Osteocyte (in vitro differentiated cells): Measurements from ENCODE around the gene MPV17. TPM values are rescaled to one million over a fixed set of nuclear protein-coding genes. Genes with fewer than 3 reads are reported as not detected.
"Not testable (repeated sequence)": the region's sequence is repeated elsewhere in the genome, so short reads cannot be mapped to it uniquely, and the experiment has no call there.

ENCODE experiments used
- DNase-seq: peaks from one replicate; pipeline ENCODE4 v3.0.0; 2021; ENCODE audit warnings: mixed read lengths; ENCODE audit not compliant: unreplicated experiment; ENCODE audit errors: extremely low spot score
- H3K27ac Mint-ChIP-seq: one replicate; pipeline ENCODE4 v1.8.0; 2021; ENCODE audit warnings: mild to moderate bottlenecking, mixed read lengths; ENCODE audit not compliant: unreplicated experiment
- H3K27me3 Mint-ChIP-seq: one replicate; pipeline ENCODE4 v1.8.0; 2021; ENCODE audit warnings: mixed read lengths; ENCODE audit not compliant: unreplicated experiment
- H3K36me3 Mint-ChIP-seq: one replicate; pipeline ENCODE4 v1.8.0; 2021; ENCODE audit warnings: mixed read lengths; ENCODE audit not compliant: unreplicated experiment
- H3K4me1 Mint-ChIP-seq: one replicate; pipeline ENCODE4 v1.8.0; 2021; ENCODE audit warnings: mixed read lengths; ENCODE audit not compliant: unreplicated experiment
- H3K4me3 Mint-ChIP-seq: one replicate; pipeline ENCODE4 v1.8.0; 2021; ENCODE audit warnings: mild to moderate bottlenecking, moderate library complexity, mixed read lengths; ENCODE audit not compliant: unreplicated experiment
- H3K9me3 Mint-ChIP-seq: one replicate; pipeline ENCODE4 v1.8.0; 2021; ENCODE audit warnings: mixed read lengths; ENCODE audit not compliant: unreplicated experiment
- CTCF ChIP-seq: fragments of 200-600 bp; sonication (generic); IDR thresholded peaks from 2 replicates; pipeline ENCODE4 v1.5.0; 2021; ENCODE audit warnings: antibody characterized with exemption, mild to moderate bottlenecking, moderate library complexity
- total RNA-seq: library from RNA; stranded (reverse); gene quantifications from 2 replicates; pipeline ENCODE4 v1.2.1, GENCODE V29; 2021

Gene MPV17
- total RNA-seq, 1 donor from 2014 or later, result 76.0 TPM

- DNase-seq, result no peak
- no peaks in the 10 kb centered on the region for H3K9me3 Mint-ChIP-seq
- no peaks in the 10 kb centered on the region for H3K27me3 Mint-ChIP-seq
- TF ChIP-seq CTCF, result no peak
- H3K27ac Mint-ChIP-seq, result peak overlapping the region; percentile 46
- H3K36me3 Mint-ChIP-seq, result peaks cover 7% of the 10 kb centered on the region
- H3K4me3 Mint-ChIP-seq, result peak overlapping the region; percentile 38
- H3K4me1 Mint-ChIP-seq, result peaks cover 40% of the 10 kb centered on the region
These were observed 31.1 kb upstream of the MPV17 start for GRCh38 chr2:27353762-27354596.

- H3K9me3 Mint-ChIP-seq, H3K36me3 Mint-ChIP-seq, H3K27ac Mint-ChIP-seq, H3K4me3 Mint-ChIP-seq, H3K27me3 Mint-ChIP-seq, DNase-seq: not testable (repeated sequence)
- peaks cover 37% of the 10 kb centered on the region for H3K4me1 Mint-ChIP-seq
These were observed 30.5 kb upstream of the MPV17 start for GRCh38 chr2:27353386-27353761.

- no peak for TF ChIP-seq CTCF
- Mint-ChIP-seq H3K4me3 (no peak overlapping the region), H3K27ac (no peak overlapping the region), H3K4me1 (peaks cover 30% of the 10 kb centered on the region), H3K9me3 (no peaks in the 10 kb centered on the region), H3K27me3 (no peaks in the 10 kb centered on the region), H3K36me3 (peaks cover 13% of the 10 kb centered on the region)
- no peak for DNase-seq
These were observed 29.1 kb upstream of the MPV17 start for GRCh38 chr2:27351802-27352598.

DNA sequence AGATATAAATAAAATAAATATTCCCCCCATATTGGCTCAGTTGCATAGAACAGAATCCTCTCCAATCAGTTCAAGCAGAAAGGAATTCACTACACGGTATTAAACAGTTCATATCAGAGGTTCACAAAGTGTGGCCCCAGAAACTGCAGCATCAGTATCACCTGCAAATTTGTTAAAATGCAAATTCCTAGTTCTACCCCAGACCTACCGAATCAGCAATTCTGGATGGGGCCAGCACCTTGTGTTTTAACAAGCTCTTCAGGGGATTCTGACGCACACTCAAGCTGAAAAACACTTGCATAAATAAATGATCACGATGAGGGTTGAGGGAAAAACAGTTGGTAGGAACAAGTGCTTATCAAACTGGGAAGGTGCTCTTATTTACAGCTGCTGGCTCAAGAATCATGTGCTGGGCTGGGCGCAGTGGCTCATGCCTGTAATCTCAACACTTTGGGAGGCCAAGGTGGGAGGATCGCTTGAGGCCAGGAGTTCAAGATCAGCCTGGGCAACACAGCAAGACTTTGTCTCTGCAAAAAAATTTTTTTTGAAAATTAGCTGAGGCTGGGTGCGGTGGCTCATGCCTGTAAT lies 27.3 kb upstream of the MPV17 start:
- no peaks in the 10 kb centered on the region for H3K9me3 Mint-ChIP-seq
- no peak for DNase-seq
- no peaks in the 10 kb centered on the region for H3K27me3 Mint-ChIP-seq
- no peak overlapping the region for H3K27ac Mint-ChIP-seq
- H3K4me1 Mint-ChIP-seq, result peaks cover 19% of the 10 kb centered on the region
- H3K4me3 Mint-ChIP-seq, result no peak overlapping the region
- H3K36me3 Mint-ChIP-seq, result peaks cover 13% of the 10 kb centered on the region
- no peak for TF ChIP-seq CTCF

DNA sequence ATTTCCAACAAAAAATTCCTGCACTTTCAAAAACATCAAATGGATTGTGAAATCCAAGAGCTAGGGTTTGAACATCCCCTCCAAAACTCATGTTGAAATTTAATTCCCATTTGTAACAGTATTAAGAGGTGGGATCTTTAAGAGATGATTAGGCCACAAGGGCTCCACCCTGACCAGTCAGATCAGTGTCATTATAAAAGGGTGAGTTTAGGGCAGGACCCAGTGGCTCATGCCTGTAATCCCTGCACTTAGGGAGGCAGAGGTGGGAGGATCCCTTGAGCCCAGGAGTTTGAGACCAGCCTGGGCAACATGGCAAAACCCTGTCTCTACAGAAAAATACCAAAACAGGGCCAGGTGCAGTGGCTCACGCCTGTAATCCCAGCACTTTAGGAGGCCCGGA lies 24.7 kb upstream of the MPV17 start:
- TF ChIP-seq CTCF, result no peak
- Mint-ChIP-seq H3K9me3 (no peaks in the 10 kb centered on the region), H3K27ac (no peak overlapping the region), H3K4me1 (peaks cover 6% of the 10 kb centered on the region), H3K27me3 (no peaks in the 10 kb centered on the region), H3K4me3 (no peak overlapping the region), H3K36me3 (peaks cover 14% of the 10 kb centered on the region)
- DNase-seq, result no peak
